Panc1 (cell line): Measurements from ENCODE around the gene SCAF11. TPM values are rescaled to one million over a fixed set of nuclear protein-coding genes. Genes with fewer than 3 reads are reported as not detected.

Source experiments
- ATAC-seq: fragments of 200-7000 bp; cut with Tn5 transposase; 2 replicates; pipeline ENCODE4 v1.9.1; 2020; ENCODE audit warnings: mild to moderate bottlenecking, moderate library complexity
- BruUV-seq: library from RNA; stranded (reverse); fragments of 400-500 nt; replicated peaks from 2 replicates; lab custom pipeline; 2021; lab: Mats Ljungman, UMichigan
- CTCF ChIA-PET: fragments of 300-600 bp; sonication (Branson Sonifier 250); formaldehyde crosslinking; loops from one replicate; lab custom pipeline; 2022; ENCODE audit warnings: antibody characterized with exemption; lab: Charles Lee
- POLR2A ChIA-PET: fragments of 300-600 bp; sonication (Branson Sonifier 250); formaldehyde crosslinking; loops from one replicate; lab custom pipeline; 2022; ENCODE audit warnings: antibody characterized with exemption; lab: Charles Lee
- DNase-seq: peaks from one replicate; pipeline ENCODE4 v3.0.0-alpha.2; 2010; ENCODE audit warnings: low read depth, low spot score
- H3K27ac ChIP-seq: 2 replicates; pipeline ENCODE4 v1.5.1; 2011; ENCODE audit warnings: mild to moderate bottlenecking, low read length, inconsistent platforms
- H3K27me3 ChIP-seq: fragments of 200-500 bp; sonication (Bioruptor generic); 2 replicates; pipeline ENCODE4 v1.6.0; 2014; ENCODE audit warnings: low read length, inconsistent platforms; ENCODE audit not compliant: control insufficient read depth, insufficient read depth
- H3K36me3 ChIP-seq: fragments of 200-500 bp; sonication (Bioruptor generic); 2 replicates; pipeline ENCODE4 v1.5.1; 2014; ENCODE audit warnings: inconsistent platforms, mild to moderate bottlenecking, low read length, moderate library complexity; ENCODE audit not compliant: control insufficient read depth, insufficient read depth
- H3K4me1 ChIP-seq: 2 replicates; pipeline ENCODE4 v1.5.1; 2011; ENCODE audit warnings: inconsistent platforms, mild to moderate bottlenecking, low read length, moderate library complexity; ENCODE audit not compliant: control insufficient read depth, insufficient read depth
- H3K4me3 ChIP-seq, 2 experiments: 2 replicates each; pipeline ENCODE4 v1.5.1; 2011 to 2012; ENCODE audit warnings: low read depth in 2 of 2, low read length in 2 of 2, mild to moderate bottlenecking in 2 of 2, inconsistent platforms in 1 of 2, moderate library complexity in 1 of 2
- H3K9me3 ChIP-seq: fragments of 200-500 bp; sonication (Bioruptor generic); 2 replicates; pipeline ENCODE4 v1.5.1; 2014; ENCODE audit warnings: low read depth, mild to moderate bottlenecking, inconsistent platforms, low read length, moderate library complexity; ENCODE audit not compliant: control insufficient read depth, insufficient read depth
- POLR2AphosphoS5 ChIP-seq: IDR thresholded peaks from 2 replicates; pipeline ENCODE4 v1.6.1; 2012; ENCODE audit warnings: mild to moderate bottlenecking, low read depth, low read length, moderate library complexity
- SIN3A ChIP-seq: IDR thresholded peaks from 2 replicates; pipeline ENCODE4 v1.6.1; 2012; ENCODE audit warnings: low read depth, mild to moderate bottlenecking, low read length, moderate library complexity, borderline replicate concordance; ENCODE audit not compliant: insufficient read depth
- TCF7L2 ChIP-seq: IDR thresholded peaks from 2 replicates; pipeline ENCODE4 v1.6.1; 2011; ENCODE audit warnings: mild to moderate bottlenecking, low read depth, low read length, inconsistent platforms
- in situ Hi-C: cut with HindIII; loops from 2 replicates; pipeline ENCODE4 v1.10.0; 2016; ENCODE audit warnings: low sequenced_read_pairs, low pct_unique_long_range_greater_than_20kb
- intact Hi-C: fragments of 100-400 bp; cut with micrococcal nuclease; formaldehyde crosslinking; loops from one replicate; pipeline ENCODE4 v1.10.0; 2022; ENCODE audit not compliant: unreplicated experiment
- total RNA-seq: library from RNA; stranded (reverse); gene quantifications from one replicate; pipeline ENCODE4 v1.2.1, GENCODE V29; 2021; ENCODE audit not compliant: unreplicated experiment
- TF ChIP-seq, protein P1 (sequence below), 2 experiments: IDR thresholded peaks; 2 replicates each; pipeline ENCODE4 v1.6.1; 2011 to 2012; ENCODE audit warnings: low read depth in 2 of 2, control low read depth in 1 of 2, low read length in 1 of 2, mild to moderate bottlenecking in 1 of 2, moderate library complexity in 1 of 2; ENCODE audit not compliant: insufficient read depth in 1 of 2
- TF ChIP-seq, protein P2 (sequence below): fragments of 450-650 bp; IDR thresholded peaks from 2 replicates; pipeline ENCODE4 v1.5.1; 2017; ENCODE audit warnings: mild to moderate bottlenecking

The SCAF11 gene
- total RNA-seq, 1 experiment from 2014 or later: 98.3 TPM

DNA sequence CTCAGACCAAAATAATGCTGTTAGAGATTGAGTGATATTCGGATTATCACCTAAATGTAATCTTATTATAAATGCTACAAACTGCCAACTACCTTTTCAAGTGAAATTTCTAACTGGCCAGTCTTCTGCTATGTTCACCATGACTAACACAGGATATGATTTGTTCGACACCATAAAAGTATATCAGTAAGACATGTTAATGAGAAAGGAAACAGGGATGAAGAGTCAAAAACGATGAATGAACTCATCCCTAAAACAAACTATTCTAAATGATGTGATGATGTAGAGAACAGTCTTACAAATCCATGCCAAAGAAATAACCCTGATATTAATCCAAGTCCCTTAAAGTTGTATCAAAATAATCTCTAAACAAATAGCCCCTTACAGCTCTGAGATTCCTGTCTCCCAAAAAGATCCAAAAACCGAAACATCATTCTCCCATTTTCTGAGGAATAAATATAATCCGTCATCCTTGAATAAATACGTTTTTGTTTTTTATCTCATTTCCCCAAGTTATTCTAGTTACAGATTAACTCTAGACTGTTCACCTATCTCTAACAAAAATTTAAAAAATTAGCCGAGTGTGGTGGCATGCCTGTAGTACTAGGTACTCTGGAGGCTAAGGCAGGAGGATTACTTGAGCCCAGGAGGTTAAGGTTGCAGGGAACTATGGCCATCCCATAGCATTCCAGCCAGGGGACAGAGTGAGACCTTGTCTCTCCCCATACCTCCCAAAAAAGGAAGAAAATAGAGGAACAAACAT is 9.1 kb downstream of the SCAF11 start:
- peaks cover 2% of the 10 kb centered on the region; the same call in 1 of the 2 replicates for H3K4me1 ChIP-seq
- H3K36me3 ChIP-seq: peaks cover 2% of the 10 kb centered on the region; the same call in 1 of the 2 replicates
- ATAC-seq (no peak), DNase-seq (no peak)
- H3K4me3 ChIP-seq: no peak overlapping the region
- no peak overlapping the region for H3K27ac ChIP-seq
- CTCF ChIA-PET: no interaction called here
- BruUV-seq: no TSS peak
- intact Hi-C loops (no loop called here), in situ Hi-C loops (no loop called here)
- TF ChIP-seq, protein P1, sequence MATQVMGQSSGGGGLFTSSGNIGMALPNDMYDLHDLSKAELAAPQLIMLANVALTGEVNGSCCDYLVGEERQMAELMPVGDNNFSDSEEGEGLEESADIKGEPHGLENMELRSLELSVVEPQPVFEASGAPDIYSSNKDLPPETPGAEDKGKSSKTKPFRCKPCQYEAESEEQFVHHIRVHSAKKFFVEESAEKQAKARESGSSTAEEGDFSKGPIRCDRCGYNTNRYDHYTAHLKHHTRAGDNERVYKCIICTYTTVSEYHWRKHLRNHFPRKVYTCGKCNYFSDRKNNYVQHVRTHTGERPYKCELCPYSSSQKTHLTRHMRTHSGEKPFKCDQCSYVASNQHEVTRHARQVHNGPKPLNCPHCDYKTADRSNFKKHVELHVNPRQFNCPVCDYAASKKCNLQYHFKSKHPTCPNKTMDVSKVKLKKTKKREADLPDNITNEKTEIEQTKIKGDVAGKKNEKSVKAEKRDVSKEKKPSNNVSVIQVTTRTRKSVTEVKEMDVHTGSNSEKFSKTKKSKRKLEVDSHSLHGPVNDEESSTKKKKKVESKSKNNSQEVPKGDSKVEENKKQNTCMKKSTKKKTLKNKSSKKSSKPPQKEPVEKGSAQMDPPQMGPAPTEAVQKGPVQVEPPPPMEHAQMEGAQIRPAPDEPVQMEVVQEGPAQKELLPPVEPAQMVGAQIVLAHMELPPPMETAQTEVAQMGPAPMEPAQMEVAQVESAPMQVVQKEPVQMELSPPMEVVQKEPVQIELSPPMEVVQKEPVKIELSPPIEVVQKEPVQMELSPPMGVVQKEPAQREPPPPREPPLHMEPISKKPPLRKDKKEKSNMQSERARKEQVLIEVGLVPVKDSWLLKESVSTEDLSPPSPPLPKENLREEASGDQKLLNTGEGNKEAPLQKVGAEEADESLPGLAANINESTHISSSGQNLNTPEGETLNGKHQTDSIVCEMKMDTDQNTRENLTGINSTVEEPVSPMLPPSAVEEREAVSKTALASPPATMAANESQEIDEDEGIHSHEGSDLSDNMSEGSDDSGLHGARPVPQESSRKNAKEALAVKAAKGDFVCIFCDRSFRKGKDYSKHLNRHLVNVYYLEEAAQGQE (IDR thresholded peaks at IDR 0.05; ENCODE audit: insufficient read depth in 1 of 2, low read depth in 2 of 2, low read length in 1 of 2): no peak
- TF ChIP-seq SIN3A (no peak), POLR2AphosphoS5 (no peak), TCF7L2 (no peak)
- TF ChIP-seq, protein P2, sequence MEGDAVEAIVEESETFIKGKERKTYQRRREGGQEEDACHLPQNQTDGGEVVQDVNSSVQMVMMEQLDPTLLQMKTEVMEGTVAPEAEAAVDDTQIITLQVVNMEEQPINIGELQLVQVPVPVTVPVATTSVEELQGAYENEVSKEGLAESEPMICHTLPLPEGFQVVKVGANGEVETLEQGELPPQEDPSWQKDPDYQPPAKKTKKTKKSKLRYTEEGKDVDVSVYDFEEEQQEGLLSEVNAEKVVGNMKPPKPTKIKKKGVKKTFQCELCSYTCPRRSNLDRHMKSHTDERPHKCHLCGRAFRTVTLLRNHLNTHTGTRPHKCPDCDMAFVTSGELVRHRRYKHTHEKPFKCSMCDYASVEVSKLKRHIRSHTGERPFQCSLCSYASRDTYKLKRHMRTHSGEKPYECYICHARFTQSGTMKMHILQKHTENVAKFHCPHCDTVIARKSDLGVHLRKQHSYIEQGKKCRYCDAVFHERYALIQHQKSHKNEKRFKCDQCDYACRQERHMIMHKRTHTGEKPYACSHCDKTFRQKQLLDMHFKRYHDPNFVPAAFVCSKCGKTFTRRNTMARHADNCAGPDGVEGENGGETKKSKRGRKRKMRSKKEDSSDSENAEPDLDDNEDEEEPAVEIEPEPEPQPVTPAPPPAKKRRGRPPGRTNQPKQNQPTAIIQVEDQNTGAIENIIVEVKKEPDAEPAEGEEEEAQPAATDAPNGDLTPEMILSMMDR: no peak
- POLR2A ChIA-PET: no interaction called here
- H3K9me3 ChIP-seq: no peaks in the 10 kb centered on the region
- no peaks in the 10 kb centered on the region for H3K27me3 ChIP-seq

DNA sequence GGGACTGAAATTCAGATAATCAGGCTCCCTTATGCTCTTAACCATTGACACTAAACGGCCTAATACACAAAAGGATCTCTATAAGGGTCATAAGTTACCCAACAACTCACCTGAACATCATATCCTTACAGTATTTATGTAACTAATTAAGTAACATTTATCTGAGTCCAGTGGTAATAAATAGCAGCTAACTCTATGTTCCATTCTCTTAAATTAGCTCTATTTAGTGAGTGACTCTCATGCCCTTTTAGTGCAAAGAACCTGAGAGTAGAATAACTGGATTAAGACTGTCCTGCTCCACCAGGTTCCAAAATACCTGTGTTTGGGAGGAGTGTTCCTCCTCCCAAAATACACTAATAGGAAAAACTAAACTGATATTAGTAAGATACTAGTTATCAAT is 9.8 kb downstream of the SCAF11 start:
- Histone ChIP-seq H3K4me1 (peaks cover 2% of the 10 kb centered on the region; the same call in 1 of the 2 replicates), H3K4me3 (no peak overlapping the region), H3K36me3 (peaks cover 2% of the 10 kb centered on the region; the same call in 1 of the 2 replicates), H3K27me3 (no peaks in the 10 kb centered on the region), H3K9me3 (no peaks in the 10 kb centered on the region), H3K27ac (no peak overlapping the region)
- TF ChIP-seq, protein P2: no peak
- TF ChIP-seq TCF7L2: no peak
- TF ChIP-seq, protein P1 (IDR thresholded peaks at IDR 0.05; ENCODE audit: insufficient read depth in 1 of 2, low read depth in 2 of 2, low read length in 1 of 2): no peak
- TF ChIP-seq POLR2AphosphoS5: no peak
- TF ChIP-seq SIN3A: no peak
- intact Hi-C loops (no loop called here), in situ Hi-C loops (no loop called here)
- DNase-seq (no peak), ATAC-seq (no peak)
- no TSS peak for BruUV-seq
- ChIA-PET CTCF (no interaction called here), POLR2A (no interaction called here)
